ENCODE data around the gene S100A3.

GRCh38 chr1:153525088-153525728, 23.9 kb downstream of the S100A3 start:
- TF ChIP-seq CTCF (optimal IDR thresholded peaks at IDR 0.05 in 1 of 3, IDR thresholded peaks at IDR 0.05 in 1 of 3, conservative IDR thresholded peaks at IDR 0.05 in 1 of 3; ENCODE audit: extremely low read depth in 1 of 3, insufficient read depth in 2 of 3, low read length in 3 of 3) (no peak), EZH2 (IDR thresholded peaks at IDR 0.05; ENCODE audit: low read length) (no peak)
